Esophagus squamous epithelium (tissue), 4 donors: ENCODE results near the gene ENGASE.

ENCODE experiments used
- POLR2A ChIP-seq, 4 donors: fragments of 450-650 bp; IDR thresholded peaks; one replicate each; pipeline ENCODE4 v1.6.1; 2017; ENCODE audit warnings: antibody characterized with exemption in 4 of 4, mild to moderate bottlenecking in 4 of 4, moderate library complexity in 3 of 4
- TF ChIP-seq, protein P1 (sequence below), 6 experiments: fragments of 450-650 bp in 4 of 6; fragments of 200-600 bp in 2 of 6; sonication (generic) in 2 of 6; IDR thresholded peaks; one replicate each; pipeline ENCODE4 v1.5.1; 2016 to 2019; ENCODE audit warnings: antibody characterized with exemption in 6 of 6, mild to moderate bottlenecking in 4 of 6, moderate library complexity in 4 of 6

DNA sequence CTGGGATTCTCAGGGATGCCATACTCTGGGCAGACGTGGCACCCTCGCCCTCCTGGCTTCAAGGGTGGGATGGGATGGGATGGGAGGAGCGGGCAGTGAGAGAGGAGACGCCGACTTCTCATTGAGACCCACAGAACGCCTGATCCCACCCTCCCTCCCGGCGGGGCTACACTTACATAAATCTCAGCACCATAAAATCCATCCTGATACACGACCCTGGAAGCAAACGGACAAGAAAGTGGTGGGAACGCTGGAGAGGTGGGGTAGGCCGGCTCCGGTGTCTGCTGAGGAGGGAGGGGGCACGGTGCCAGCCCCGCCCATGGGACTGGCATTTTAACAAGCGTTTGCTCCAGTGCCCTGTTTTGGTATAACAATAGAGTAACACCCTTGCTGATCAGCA, 21.9 kb downstream of the ENGASE start:
- TF ChIP-seq, protein P1, sequence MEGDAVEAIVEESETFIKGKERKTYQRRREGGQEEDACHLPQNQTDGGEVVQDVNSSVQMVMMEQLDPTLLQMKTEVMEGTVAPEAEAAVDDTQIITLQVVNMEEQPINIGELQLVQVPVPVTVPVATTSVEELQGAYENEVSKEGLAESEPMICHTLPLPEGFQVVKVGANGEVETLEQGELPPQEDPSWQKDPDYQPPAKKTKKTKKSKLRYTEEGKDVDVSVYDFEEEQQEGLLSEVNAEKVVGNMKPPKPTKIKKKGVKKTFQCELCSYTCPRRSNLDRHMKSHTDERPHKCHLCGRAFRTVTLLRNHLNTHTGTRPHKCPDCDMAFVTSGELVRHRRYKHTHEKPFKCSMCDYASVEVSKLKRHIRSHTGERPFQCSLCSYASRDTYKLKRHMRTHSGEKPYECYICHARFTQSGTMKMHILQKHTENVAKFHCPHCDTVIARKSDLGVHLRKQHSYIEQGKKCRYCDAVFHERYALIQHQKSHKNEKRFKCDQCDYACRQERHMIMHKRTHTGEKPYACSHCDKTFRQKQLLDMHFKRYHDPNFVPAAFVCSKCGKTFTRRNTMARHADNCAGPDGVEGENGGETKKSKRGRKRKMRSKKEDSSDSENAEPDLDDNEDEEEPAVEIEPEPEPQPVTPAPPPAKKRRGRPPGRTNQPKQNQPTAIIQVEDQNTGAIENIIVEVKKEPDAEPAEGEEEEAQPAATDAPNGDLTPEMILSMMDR (IDR thresholded peaks at IDR 0.05) = no peak
- TF ChIP-seq POLR2A (IDR thresholded peaks at IDR 0.05) = no peak
